Skeletal muscle satellite cell (primary cell): Measurements from ENCODE around the gene STAC2.

Experiments
- H3K27me3 ChIP-seq: 2 replicates; pipeline ENCODE4 v1.7.0; 2013; ENCODE audit warnings: low read length; ENCODE audit not compliant: control insufficient read depth, insufficient read depth
- H3K36me3 ChIP-seq: 2 replicates; pipeline ENCODE4 v1.7.0; 2013; ENCODE audit warnings: mild to moderate bottlenecking, control low read depth, low read length; ENCODE audit not compliant: insufficient read depth
- H3K4me1 ChIP-seq: 2 replicates; pipeline ENCODE4 v1.7.0; 2013; ENCODE audit warnings: low read length; ENCODE audit not compliant: control insufficient read depth, insufficient read depth
- H3K4me2 ChIP-seq: 2 replicates; pipeline ENCODE4 v1.7.0; 2013; ENCODE audit warnings: mild to moderate bottlenecking, low read length
- H3K4me3 ChIP-seq: 2 replicates; pipeline ENCODE4 v1.7.0; 2013; ENCODE audit warnings: low read length
- H3K9ac ChIP-seq: 2 replicates; pipeline ENCODE4 v1.7.0; 2013; ENCODE audit warnings: mild to moderate bottlenecking, low read depth, low read length, moderate library complexity
- H3K9me3 ChIP-seq: replicated peaks from 2 replicates; pipeline ENCODE4 v1.7.0; 2013; ENCODE audit warnings: mild to moderate bottlenecking, control low read depth, low read length

Gene STAC2

GRCh38 chr17:39165841-39166349 is 59.9 kb downstream of the STAC2 start, which contains the start of gene ARL5C:
Gene ARL5C (minus strand): TSS chr17:39166161. CDS start chr17:39165760, 401 bp downstream.
- peaks cover 4% of the 10 kb centered on the region for H3K4me1 ChIP-seq
- peak within 1 kb of the TSS; percentile 69 for H3K4me3 ChIP-seq
- H3K36me3 ChIP-seq: no peaks in the 10 kb centered on the region
- H3K4me2 ChIP-seq: peak within 1 kb of the TSS; percentile 77
- no peaks in the 10 kb centered on the region for H3K9me3 ChIP-seq
- H3K9ac ChIP-seq: peak within 1 kb of the TSS; percentile 24
- H3K27me3 ChIP-seq: peaks cover 40% of the 10 kb centered on the region

DNA sequence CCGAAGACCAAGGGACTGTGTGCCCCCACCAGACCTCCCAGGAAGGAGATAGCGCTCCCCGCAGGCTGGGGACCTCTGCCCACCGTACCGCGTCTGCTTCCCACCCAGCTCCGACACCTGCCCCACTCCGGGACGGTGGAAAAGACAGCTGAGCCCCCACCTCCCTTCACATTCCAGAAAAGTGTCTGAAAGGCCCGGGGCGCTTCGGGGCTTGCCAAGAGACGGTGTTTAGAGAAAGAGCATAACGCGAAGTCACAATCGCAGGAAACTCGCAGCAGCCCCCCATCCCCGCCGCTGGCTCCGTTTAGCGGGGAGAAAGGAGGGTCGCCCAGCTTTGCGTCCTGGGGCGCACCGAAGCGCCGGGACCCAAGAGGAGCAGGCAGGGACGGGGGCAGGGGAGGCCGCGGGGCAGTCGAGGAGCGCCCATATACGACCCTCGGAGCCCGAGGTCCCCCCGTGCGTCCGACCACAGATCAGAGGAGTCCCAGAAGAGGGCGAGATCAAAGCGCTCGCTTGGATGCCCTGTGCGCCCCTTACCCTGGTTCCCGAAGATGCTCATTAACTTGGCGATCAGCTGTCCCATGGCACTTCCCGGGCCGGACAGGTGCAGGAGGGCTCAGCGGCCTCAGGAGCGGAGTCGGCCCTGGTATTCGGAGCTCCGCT is 60.4 kb downstream of the STAC2 start:
- Histone ChIP-seq H3K4me1 (peaks cover 4% of the 10 kb centered on the region), H3K9ac (peak overlapping the region; percentile 24), H3K36me3 (no peaks in the 10 kb centered on the region), H3K4me2 (peak overlapping the region; percentile 77), H3K27me3 (peaks cover 43% of the 10 kb centered on the region), H3K4me3 (peak overlapping the region; percentile 69), H3K9me3 (no peaks in the 10 kb centered on the region)

DNA sequence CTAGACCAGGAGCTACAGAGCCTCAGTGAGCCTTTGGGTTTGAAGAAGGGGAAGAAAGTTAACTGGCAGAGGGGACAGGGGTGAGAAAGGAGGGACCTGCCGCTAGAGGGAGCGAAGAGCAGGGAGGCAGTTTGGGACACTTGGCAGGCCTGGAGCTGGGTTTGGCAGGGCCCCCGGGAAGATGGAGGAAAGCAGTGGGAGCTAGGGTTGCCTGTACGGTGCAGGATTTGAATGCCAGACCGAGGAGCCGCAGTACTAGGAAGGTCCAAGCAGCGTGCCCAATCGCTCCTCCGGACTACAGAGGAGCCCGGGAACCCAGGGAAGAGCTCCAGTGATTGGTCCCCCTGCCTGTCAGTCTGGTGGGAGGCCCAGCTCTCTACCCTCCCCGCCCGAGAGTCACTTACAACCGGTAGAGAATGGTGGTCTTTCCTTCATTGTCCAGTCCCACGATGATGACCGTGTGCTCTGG is 61.0 kb downstream of the STAC2 start:
- Histone ChIP-seq H3K4me2 (peak overlapping the region; percentile 77), H3K4me1 (peaks cover 4% of the 10 kb centered on the region), H3K36me3 (no peaks in the 10 kb centered on the region), H3K9ac (peak overlapping the region; percentile 40), H3K4me3 (peak overlapping the region; percentile 69), H3K9me3 (no peaks in the 10 kb centered on the region), H3K27me3 (peaks cover 40% of the 10 kb centered on the region)

DNA sequence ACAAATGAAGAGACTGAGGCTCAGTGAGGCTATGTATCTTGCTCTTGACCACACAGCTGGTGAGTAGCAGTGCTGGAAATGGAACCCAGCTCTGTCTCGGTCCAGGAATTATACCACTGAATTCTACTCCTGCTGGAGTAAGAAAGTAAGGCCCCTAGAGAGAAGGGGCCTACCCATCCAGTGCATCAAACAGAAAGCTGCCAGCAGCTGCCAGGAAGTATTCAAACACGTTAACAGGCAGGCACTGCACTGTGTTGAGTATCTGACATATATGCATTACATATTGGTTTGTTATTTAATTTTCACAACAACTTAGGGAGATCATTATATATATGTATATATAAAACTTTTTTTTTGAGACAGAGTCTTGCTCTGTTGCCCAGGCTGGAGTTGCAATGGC is 63.8 kb downstream of the STAC2 start:
- Histone ChIP-seq H3K4me2 (no peak overlapping the region), H3K4me1 (peaks cover 4% of the 10 kb centered on the region), H3K4me3 (no peak overlapping the region), H3K9ac (no peak overlapping the region), H3K27me3 (peaks cover 29% of the 10 kb centered on the region), H3K36me3 (no peaks in the 10 kb centered on the region), H3K9me3 (no peaks in the 10 kb centered on the region)
